ACHN (cell line): ENCODE data around the gene CAPN7.
A peak's percentile ranks its signal among the peaks of the same experiment; 100 is the strongest.
"Not testable (repeated sequence)": the region's sequence is repeated elsewhere in the genome, so short reads cannot be mapped to it uniquely, and the experiment has no call there.

ENCODE experiments used
- DNase-seq: peaks from one replicate; pipeline ENCODE4 v3.0.0-alpha.2; 2015
- in situ Hi-C: cut with HindIII; loops from 2 replicates; pipeline ENCODE4 v1.10.0; 2017; ENCODE audit warnings: low sequenced_read_pairs, low pct_ligation_motif_present, low pct_unique_long_range_greater_than_20kb

CAPN7 gene

DNA sequence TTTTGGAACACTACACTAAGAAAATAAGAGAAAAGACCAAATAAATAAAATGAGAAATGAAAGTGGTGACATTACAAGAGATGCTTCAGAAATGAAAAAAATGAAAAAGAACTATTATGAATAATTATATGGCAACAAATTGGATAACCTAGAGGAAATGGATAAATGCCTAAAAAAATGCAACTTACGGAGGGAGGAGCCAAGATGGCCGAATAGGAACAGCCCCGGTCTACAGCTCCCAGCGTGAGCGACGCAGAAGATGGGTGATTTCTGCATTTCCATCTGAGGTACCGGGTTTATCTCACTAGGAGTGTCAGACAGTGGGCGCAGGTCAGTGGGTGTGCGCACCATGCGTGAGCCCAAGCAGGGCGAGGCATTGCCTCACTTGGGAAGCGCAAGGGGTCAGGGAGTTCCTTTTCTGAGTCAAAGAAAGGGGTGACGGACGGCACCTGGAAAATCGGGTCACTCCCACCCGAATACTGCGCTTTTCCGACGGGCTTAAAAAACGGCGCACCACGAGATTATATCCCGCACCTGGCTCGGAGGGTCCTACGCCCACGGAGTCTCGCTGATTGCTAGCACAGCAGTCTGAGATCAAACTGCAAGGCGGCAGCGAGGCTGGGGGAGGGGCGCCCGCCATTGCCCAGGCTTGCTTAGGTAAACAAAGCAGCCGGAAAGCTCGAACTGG, 19.4 kb upstream of the CAPN7 start:
- in situ Hi-C loops, DNase-seq: not testable (repeated sequence)

DNA sequence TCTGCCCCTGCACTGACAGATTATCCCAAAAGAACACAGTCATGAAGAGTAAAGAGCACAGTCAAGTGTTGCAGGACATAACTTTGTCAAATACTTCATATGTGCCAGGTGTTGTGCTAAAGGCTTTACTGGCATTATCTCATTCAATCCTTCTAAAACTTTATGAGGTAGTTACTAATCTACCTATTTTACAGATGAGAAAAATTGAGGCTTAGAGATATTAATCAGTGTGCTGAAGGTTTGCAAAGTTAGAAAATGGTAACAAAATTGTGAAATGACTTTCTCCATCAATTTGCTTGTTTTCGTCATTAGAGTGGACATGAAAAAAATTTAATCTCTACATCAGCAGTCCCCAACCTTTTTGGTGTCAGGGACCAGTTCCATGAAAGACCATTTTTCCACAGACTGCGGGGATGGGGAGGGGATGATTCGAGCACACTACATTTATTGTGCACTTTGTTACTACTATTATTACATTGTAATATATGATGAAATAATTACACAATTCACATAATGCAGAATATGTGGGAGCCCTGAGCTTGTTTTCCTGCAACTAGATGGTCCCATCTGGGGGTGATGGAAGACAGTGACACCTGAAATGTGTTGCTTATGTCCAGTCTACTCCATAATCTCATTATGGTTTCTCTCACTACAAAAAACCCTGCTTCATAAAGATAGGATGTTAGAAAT, 8.6 kb upstream of the CAPN7 start:
- DNase-seq = no peak
- in situ Hi-C loops = no loop called here

DNA sequence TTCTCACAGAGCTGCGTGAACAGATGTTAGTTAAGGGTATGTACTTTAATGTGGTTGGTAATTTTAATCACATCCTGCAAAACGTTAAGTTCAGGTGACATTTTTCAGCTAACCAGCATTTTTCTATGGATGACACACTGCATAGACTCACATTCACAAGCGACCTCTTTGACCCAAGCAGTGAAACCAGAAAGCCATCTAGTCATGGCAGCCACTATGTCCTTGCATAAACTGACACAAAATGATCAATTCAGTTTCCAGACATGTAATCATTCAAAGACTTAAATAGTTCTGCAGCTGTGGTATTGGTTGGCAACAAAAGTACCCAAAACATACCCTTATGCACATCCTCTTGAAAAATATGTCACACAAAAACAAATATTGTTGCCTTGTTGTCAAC, 7.4 kb upstream of the CAPN7 start:
- in situ Hi-C loops = no loop called here
- DNase-seq = no peak

DNA sequence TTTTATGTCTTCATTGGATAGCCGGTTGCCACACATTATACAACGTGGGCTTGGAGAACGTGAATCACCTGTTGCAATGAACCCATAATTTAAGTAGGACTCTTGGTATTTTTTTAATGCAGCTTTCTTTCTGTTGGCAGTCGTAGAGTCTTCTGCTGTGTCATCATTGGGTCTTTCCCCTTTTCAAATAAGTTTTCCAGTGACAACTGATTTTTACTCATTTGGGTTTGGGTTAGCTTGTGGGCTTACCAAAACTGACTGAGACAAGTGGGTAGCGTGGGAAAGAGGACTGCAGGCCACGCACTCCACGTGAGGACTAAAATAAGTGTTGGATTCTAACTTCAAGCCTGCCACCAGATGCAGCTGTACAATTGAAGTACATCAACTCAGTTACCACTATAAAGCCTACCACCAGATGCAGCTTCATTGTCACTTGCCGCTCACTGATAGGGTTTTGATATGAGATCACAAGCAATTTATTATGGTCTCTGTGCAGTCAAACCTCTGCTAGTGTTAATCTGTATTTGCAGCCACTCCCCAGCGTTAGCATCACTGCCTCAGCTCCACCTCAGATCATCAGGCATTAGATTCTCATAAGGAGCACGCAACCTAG, 6.4 kb upstream of the CAPN7 start:
- in situ Hi-C loops = no loop called here
- DNase-seq = no peak

DNA sequence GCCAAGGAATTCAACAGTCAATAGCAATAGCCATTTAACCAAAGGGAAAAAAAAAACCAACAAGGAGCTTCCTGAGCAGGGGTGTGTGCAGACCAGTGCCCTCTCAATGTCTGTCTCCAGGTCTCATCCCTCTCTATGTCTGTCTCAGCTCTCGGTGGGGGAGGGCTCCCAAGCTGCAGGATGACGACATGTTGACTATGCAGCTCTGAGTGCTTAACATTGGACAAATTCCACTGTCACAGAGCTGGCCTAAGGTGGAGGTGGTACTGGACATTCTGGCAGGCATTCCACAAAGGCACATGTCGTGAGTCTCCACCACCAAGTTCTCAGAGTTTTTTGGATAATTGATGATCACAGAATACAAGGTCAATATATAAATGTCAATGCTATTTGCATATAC, 2.0 kb upstream of the CAPN7 start:
- peak; percentile 31 for DNase-seq
- in situ Hi-C loops = no loop called here

DNA sequence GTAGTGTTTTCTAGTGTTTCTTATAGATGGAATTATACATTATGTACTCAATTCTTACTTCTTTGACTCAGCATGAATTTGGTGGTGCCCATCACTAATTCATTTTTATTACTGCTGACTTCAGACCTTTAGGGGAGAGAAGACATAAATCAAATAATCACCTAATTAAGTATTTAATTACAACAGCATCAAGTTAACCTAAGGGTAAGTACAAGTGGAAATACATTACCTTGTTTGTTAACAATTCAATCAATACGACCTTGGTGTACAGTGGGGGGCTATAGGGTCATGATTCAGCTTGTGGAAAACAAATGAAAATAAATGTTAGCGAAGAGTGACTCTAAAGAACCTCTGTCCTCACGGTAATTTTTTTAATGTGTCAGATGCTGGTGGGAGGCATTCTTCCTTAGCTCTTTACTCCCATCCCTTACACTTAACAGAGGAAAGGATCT, 538 bp upstream of the CAPN7 start:
- no peak for DNase-seq
- in situ Hi-C loops = no loop called here

DNA sequence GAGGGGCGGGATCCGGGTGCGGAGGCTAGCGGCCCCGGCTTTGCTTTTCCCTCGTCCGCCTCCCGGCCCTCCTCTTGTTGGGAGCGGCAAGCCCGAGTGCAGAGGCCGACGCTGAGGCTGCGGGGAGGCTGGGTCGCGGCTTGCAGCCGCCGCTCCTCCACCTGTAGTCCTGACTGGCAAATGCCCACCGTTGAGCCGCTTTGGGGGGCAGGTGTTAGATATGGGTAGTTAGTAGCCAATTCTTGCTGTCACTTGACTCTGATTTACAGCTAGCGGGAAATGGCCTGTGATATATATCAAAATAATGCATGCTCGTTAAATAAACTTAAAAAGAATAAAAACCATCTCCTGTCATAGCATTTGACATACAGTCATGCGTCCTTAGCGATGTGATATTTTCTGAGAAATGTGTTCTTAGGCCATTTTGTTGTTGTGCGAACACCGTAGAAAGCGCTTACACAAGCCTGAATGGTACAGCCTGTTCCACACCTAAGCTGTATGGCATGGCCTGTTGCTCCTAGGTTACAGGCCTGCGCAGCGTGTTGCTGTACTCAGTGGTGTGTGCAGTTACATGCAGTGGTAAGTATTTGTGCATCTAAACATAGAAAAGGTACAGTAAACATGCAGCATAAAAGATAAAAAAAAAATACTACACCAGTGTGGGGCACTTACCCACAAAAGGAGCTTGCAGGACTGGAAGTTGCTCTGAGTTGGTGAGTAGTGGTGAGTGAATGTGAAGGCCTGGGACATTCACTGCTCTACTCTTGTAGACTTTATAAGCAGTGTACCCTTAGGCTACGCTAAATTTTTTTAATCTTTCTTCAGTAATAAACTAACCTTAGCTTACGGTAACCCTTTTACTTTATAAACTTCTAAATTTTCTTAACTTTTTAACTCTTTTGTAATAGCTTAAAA, 873 bp downstream of the CAPN7 start:
- in situ Hi-C loops = no loop called here

DNA sequence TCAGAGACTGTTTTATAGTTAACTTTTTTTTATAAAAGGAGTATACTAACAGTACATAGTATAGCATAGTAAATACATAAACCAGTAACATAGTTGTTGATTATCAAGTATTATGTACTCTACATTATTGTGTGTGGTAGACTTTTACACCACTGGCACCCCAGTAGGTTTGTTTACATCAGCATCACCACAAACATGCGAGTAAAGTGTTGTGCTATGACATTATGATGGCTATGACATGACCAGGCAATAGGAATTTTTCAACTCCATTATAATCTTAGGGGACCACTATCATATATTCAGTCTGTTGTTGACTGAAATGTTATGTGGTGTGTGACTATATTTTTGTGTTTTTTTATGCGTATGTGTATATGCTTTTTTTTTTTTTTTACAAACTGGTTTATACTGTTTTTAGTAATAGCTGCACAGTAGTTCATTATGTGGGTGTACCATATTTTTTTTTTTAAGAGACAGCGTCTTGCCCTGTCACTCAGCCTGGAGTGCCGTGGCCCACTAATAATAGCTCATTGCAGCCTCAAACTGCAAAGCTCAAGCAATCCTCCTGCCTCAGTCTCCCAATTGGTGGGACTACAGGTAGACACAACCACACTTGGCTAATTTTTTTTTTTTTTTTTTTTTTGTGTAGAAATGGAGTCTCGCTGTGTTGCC, 1.9 kb downstream of the CAPN7 start:
- in situ Hi-C loops = no loop called here
- DNase-seq = no peak

More for the DNA sequence above, 873 bp downstream of the CAPN7 start:
- peak; percentile 33 for DNase-seq

DNA sequence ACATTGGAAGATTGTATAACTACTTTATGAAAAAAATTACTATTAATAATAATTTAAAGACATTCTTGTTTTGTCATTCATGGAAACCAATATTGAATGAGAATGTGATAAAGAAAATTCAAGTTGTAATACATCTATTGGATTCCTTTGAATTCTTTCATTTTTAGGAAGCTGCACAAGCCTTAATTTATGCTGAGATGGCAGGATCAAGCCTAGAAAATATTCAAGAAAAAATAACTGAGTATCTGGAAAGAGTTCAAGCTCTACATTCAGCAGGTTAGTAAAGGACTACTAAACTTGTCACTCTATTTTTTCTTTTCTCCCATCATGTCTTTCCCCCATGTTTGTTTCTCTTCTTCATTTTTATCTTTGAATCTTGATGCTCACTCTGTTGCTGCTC, 5.9 kb downstream of the CAPN7 start:
- in situ Hi-C loops = no loop called here
- no peak for DNase-seq

DNA sequence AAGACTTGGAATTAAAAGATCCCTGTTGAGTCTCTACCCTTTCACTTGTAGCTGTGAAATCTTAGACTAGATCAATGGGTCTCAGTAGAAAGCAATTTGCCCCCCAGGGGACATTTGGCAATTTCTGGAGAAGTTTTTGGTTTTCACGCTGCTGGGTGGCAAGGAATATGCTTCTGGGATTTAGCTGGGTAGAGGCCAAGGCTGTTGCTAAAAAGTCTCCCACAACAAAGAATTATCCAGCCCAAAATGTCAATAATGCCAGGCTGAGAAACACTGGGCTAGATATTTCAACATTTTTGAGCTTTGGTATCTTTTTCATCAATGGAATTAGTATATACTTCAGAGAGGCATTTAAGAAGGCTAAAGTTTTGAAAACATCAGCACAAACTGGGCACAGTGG, 8.7 kb downstream of the CAPN7 start:
- no peak for DNase-seq
- in situ Hi-C loops = no loop called here

DNA sequence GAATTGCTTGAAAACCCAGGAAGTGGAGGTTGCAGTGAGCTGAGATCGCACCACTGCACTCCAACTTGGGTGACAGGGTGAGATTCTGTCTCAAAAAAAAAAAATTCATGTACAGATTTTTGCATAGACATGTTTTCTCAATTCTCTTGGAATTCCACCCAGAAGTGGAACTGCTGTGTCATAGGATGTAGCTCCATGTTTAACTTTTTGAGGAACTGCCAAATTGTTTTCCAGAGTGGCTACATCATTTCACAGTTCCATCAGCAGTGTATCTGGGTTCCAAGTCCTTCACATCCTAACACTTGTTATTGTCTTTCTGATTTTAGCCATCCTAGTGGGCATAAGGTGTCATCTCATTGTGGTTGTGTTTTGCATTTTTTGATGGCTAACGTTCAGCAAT, 9.9 kb downstream of the CAPN7 start:
- DNase-seq = no peak
- in situ Hi-C loops = no loop called here

DNA sequence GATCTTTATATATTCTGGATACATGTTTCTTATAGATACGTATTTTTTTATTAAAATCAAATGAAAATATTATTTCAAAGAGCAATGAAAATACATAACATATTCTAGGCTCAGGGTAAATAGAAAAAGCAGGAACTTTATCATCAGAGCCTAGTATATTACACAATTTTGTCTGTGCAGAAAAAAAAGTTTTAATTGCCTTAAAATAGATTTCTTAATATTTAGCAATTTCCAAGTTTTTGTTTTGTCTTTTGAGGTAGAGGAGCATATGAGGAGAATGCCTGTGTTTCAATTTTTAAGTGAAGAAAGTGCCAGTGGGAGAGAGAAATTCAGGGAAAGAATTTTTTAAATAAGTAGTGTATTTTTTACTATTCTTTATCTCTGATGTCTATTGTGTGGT, 10.5 kb downstream of the CAPN7 start:
- in situ Hi-C loops = no loop called here
- DNase-seq = no peak

DNA sequence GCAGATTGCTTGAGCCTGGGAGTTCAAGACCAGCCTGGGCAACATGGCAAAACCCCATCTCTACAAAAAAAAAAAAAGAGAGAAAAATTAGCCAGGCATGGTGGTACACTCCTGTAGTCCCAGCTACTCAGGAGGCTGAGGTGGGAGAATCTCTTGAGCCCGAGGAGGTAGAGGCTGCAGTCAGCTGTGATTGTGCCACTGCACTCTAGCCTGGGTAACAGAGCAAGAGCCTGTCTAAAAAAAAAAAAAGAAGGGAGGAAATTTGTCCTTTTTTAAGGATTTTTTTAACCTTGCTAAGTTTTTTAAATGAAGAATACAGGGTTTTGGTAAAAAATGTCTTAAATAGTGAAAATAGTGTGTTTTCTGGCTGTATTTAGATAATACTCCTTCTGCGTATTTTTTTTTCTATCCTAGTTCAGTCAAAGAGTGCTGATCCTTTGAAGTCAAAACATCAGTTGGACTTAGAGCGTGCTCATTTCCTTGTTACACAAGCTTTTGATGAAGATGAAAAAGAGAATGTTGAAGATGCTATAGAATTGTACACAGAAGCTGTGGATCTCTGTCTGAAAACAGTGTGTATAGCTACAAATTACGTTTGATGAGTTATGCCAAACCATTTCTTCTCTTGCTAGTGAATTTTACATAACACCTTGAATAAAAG, 11.1 kb downstream of the CAPN7 start:
- DNase-seq = no peak
- in situ Hi-C loops = no loop called here

DNA sequence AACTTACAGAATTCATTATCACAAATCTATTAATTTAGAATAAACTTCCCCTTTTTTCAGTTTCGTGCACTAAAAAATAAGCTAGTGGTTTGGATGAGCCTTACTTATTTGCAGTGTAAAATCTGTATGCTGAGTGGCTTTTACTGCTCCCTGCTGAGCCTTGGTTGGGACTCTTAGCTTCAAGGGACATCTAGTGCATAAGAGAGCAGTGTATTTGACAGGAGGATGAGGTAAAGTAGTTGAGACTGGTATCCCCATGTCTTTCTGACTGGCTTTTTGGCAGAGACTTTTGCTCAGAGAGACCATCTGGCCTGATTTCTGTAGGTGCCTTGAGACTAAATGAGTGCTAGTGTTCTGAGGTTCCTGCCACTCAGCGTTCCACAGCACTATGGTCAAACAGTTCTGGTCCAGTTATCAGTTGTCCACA, 11.8 kb downstream of the CAPN7 start:
- in situ Hi-C loops = no loop called here
- no peak for DNase-seq

DNA sequence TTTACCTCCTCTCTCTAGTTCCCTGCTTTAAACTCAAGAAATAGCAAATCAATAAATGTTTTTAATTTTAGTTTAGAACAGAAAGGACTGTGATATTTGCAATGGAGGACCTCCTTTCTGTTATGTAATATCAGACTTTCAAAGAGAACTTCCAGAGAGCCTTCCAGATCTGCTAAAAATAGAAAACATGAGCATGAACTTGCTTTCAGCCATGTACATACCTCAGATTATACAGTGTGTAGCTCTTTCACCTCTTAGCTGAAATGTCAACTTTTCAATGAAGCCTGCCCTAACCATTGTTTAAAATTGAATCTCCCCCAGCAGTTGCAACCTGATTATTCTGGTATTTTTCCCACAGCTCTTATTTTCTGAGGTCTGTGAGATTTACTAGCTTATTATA, 12.6 kb downstream of the CAPN7 start:
- no peak for DNase-seq
- in situ Hi-C loops = no loop called here

DNA sequence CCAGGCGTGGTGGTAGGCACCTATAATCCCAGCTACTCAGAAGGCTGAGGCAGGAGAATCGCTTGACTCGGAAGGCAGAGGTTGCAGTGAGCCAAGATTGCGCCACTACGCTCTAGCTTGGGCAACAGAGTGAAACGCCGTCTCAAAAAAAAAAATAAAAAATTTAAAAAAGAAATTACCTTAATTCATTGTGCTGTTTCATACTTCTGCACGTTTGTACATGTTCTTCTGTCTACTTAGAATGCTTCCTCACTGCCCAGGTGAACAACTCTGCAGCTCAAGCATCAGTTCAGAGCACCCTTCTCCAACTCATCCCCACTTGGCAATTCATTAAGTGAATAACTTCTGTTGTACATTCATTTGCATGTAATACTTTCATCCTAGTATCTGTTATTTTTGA, 14.0 kb downstream of the CAPN7 start:
- in situ Hi-C loops = no loop called here

DNA sequence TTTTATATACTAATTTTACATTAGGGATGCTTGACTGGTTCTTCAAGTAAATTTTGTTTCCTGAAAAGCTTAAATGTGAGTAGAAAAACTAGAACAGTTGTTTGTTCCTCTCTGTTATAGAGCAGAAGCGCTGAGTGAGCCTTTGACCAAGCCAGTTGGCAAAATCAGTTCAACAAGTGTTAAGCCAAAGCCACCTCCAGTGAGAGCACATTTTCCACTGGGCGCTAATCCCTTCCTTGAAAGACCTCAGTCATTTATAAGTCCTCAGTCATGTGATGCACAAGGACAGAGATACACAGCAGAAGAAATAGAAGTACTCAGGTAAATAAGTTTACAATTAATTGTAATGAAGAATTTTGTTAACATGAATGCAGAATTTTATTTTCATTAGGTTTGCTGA, 14.6 kb downstream of the CAPN7 start:
- in situ Hi-C loops = no loop called here
- no peak for DNase-seq

More for the DNA sequence above, 14.0 kb downstream of the CAPN7 start:
- DNase-seq = no peak
